SH-SY5Y (cell line): ENCODE results near the gene CCDC175.

Experiments used
- GATA2 ChIP-seq: IDR thresholded peaks from 2 replicates; pipeline ENCODE4 v1.6.1; 2011; ENCODE audit warnings: mild to moderate bottlenecking, low read depth, low read length
- GATA3 ChIP-seq: IDR thresholded peaks from 2 replicates; pipeline ENCODE4 v1.6.1; 2011; ENCODE audit warnings: low read depth, mild to moderate bottlenecking, low read length, moderate library complexity

GRCh38 chr14:59570122-59570521 is 6.5 kb downstream of the CCDC175 start:
- no peak for TF ChIP-seq GATA2
- no peak for TF ChIP-seq GATA3
